22Rv1 (cell line): ENCODE results near the gene FAM177A1.

Source experiments
- CTCF ChIP-seq: fragments of 450-650 bp; IDR thresholded peaks from 2 replicates; pipeline ENCODE4 v1.5.1; 2017; ENCODE audit warnings: mild to moderate bottlenecking
- ZFX ChIP-seq: fragments of 450-650 bp; IDR thresholded peaks from 2 replicates; pipeline ENCODE4 v1.6.1; 2017; ENCODE audit warnings: antibody characterized with exemption, borderline replicate concordance

GRCh38 chr14:35020713-35021112, 25.4 kb upstream of the FAM177A1 start:
- TF ChIP-seq CTCF (no peak), ZFX (no peak)
